Esophagus (tissue), 2 donors: ENCODE results near the gene AASDHPPT. TPM values are rescaled to one million over a fixed set of nuclear protein-coding genes. Genes with fewer than 3 reads are reported as not detected.

ENCODE experiments used
- H3K27ac ChIP-seq, 2 donors: one replicate each; pipeline ENCODE4 v1.5.1; 2013; ENCODE audit warnings: low read depth in 2 of 2, mild to moderate bottlenecking in 2 of 2, inconsistent platforms in 1 of 2, low read length in 1 of 2, moderate library complexity in 1 of 2
- H3K27me3 ChIP-seq, 2 donors: one replicate each; pipeline ENCODE4 v1.6.1; 2013; ENCODE audit warnings: low read length in 2 of 2, control low read depth in 1 of 2, mild to moderate bottlenecking in 1 of 2; ENCODE audit not compliant: insufficient read depth in 2 of 2, control insufficient read depth in 1 of 2
- H3K36me3 ChIP-seq, 2 donors: one replicate each; pipeline ENCODE4 v1.6.1; 2013; ENCODE audit warnings: low read length in 1 of 2; ENCODE audit not compliant: control insufficient read depth in 2 of 2, insufficient read depth in 2 of 2
- H3K4me1 ChIP-seq, 2 donors: one replicate each; pipeline ENCODE4 v1.6.1; 2013; ENCODE audit warnings: low read length in 1 of 2; ENCODE audit not compliant: control insufficient read depth in 2 of 2, insufficient read depth in 2 of 2
- H3K4me3 ChIP-seq, 2 donors: one replicate each; pipeline ENCODE4 v1.5.1; 2013; ENCODE audit warnings: low read length in 2 of 2, mild to moderate bottlenecking in 2 of 2, low read depth in 1 of 2, moderate library complexity in 1 of 2
- H3K9me3 ChIP-seq, 2 donors: one replicate each; pipeline ENCODE4 v1.6.1; 2013; ENCODE audit warnings: mild to moderate bottlenecking in 2 of 2, low read depth in 1 of 2, low read length in 1 of 2, moderate library complexity in 1 of 2; ENCODE audit not compliant: control insufficient read depth in 2 of 2, insufficient read depth in 1 of 2
- WGBS, 2 donors: extraction: QIAGEN DNeasy Blood & Tissue Kit; methylation state at CpG; one replicate each; pipeline ENCODE4 v1.1.7; 2013; 5-methylcytosine and 5-hydroxymethylcytosine counted together
- polyA plus RNA-seq, 2 donors: library from polyadenylated mRNA; stranded (reverse); fragments of 200-250 nt; gene quantifications; one replicate each; pipeline ENCODE4 v1.2.3, GENCODE V29; 2013
- donor health status: healthy with polysubstance abuse.
- donor health status: Bipolar disorder and iron deficiency.

Gene AASDHPPT
- polyA plus RNA-seq, result 10 to 100 TPM in 1 of 2 donors, 1 to 10 TPM in 1; 7.9 to 12.5 TPM

- no peaks in the 10 kb centered on the region for H3K27me3 ChIP-seq
Measured at GRCh38 chr11:106077609-106078455, at the start of gene AASDHPPT. Gene AASDHPPT, plus strand, starts transcription at chr11:106077662. Its CDS starts 49 bp downstream, at chr11:106077711.

GRCh38 chr11:106030609-106031008 is 46.9 kb upstream of the AASDHPPT start:
- Histone ChIP-seq H3K4me3 (no peak overlapping the region), H3K27ac (no peak overlapping the region), H3K9me3 (no peaks in the 10 kb centered on the region), H3K4me1 (no peaks in the 10 kb centered on the region), H3K36me3 (no peaks in the 10 kb centered on the region), H3K27me3 (no peaks in the 10 kb centered on the region)
- WGBS, 2 donors, result 42 to 64% methylated on average over 4 of the region's 4 CpGs

More at GRCh38 chr11:106077609-106078455, at the start of gene AASDHPPT:
- peaks cover 0 to 2% of the 10 kb centered on the region in 2 donors for H3K9me3 ChIP-seq
- H3K27ac ChIP-seq, result peak within 1 kb of the TSS; percentile 97 to 98
- peak within 1 kb of the TSS; percentile 66 to 100 for H3K4me3 ChIP-seq
- H3K36me3 ChIP-seq, result no peaks in the 10 kb centered on the region
- H3K4me1 ChIP-seq, result peaks cover 0 to 2% of the 10 kb centered on the region in 2 donors
- WGBS, 2 donors, result 1% methylated on average over 55 of the region's 55 CpGs

- Histone ChIP-seq H3K4me3 (no peak overlapping the region), H3K9me3 (no peaks in the 10 kb centered on the region), H3K27me3 (no peaks in the 10 kb centered on the region), H3K27ac (no peak overlapping the region), H3K36me3 (no peaks in the 10 kb centered on the region), H3K4me1 (no peaks in the 10 kb centered on the region)
- WGBS, 2 donors, result 36 to 38% methylated on average over 2 of the region's 2 CpGs
Measured at GRCh38 chr11:106031202-106031810, 46.2 kb upstream of the AASDHPPT start.

GRCh38 chr11:106031936-106032335 is 45.5 kb upstream of the AASDHPPT start:
- WGBS, 2 donors, result 80 to 82% methylated on average over 3 of the region's 3 CpGs
- Histone ChIP-seq H3K27ac (no peak overlapping the region), H3K27me3 (no peaks in the 10 kb centered on the region), H3K9me3 (no peaks in the 10 kb centered on the region), H3K36me3 (no peaks in the 10 kb centered on the region), H3K4me3 (no peak overlapping the region), H3K4me1 (no peaks in the 10 kb centered on the region)

- 68 to 69% methylated on average over 2 of the region's 2 CpGs for WGBS, 2 donors
- Histone ChIP-seq H3K27ac (no peak overlapping the region), H3K27me3 (no peaks in the 10 kb centered on the region), H3K9me3 (no peaks in the 10 kb centered on the region), H3K36me3 (no peaks in the 10 kb centered on the region), H3K4me3 (no peak overlapping the region), H3K4me1 (no peaks in the 10 kb centered on the region)
Measured at GRCh38 chr11:106032861-106033260, 44.6 kb upstream of the AASDHPPT start.

- Histone ChIP-seq H3K36me3 (no peaks in the 10 kb centered on the region), H3K27me3 (no peaks in the 10 kb centered on the region), H3K9me3 (no peaks in the 10 kb centered on the region), H3K4me1 (no peaks in the 10 kb centered on the region), H3K27ac (no peak overlapping the region), H3K4me3 (no peak overlapping the region)
Measured at GRCh38 chr11:106043540-106043939, 33.9 kb upstream of the AASDHPPT start.

GRCh38 chr11:106047631-106048030 is 29.8 kb upstream of the AASDHPPT start:
- Histone ChIP-seq H3K27me3 (no peaks in the 10 kb centered on the region), H3K36me3 (no peaks in the 10 kb centered on the region), H3K27ac (no peak overlapping the region), H3K4me3 (no peak overlapping the region), H3K4me1 (no peaks in the 10 kb centered on the region), H3K9me3 (no peaks in the 10 kb centered on the region)

GRCh38 chr11:106049727-106050476 is 27.6 kb upstream of the AASDHPPT start:
- H3K9me3 ChIP-seq, result no peaks in the 10 kb centered on the region
- 71 to 72% methylated on average over 5 of the region's 5 CpGs for WGBS, 2 donors
- H3K4me1 ChIP-seq, result no peaks in the 10 kb centered on the region
- H3K4me3 ChIP-seq, result no peak overlapping the region
- H3K27ac ChIP-seq, result no peak overlapping the region
- H3K27me3 ChIP-seq, result no peaks in the 10 kb centered on the region
- H3K36me3 ChIP-seq, result no peaks in the 10 kb centered on the region

GRCh38 chr11:106051103-106051502 is 26.4 kb upstream of the AASDHPPT start:
- Histone ChIP-seq H3K36me3 (no peaks in the 10 kb centered on the region), H3K4me1 (no peaks in the 10 kb centered on the region), H3K27ac (no peak overlapping the region), H3K27me3 (no peaks in the 10 kb centered on the region), H3K9me3 (no peaks in the 10 kb centered on the region), H3K4me3 (no peak overlapping the region)
- 75 to 89% methylated on average over 2 of the region's 2 CpGs for WGBS, 2 donors
